ENCODE data around the gene STARD13. TPM values are rescaled to one million over a fixed set of nuclear protein-coding genes. Genes with fewer than 3 reads are reported as not detected.
A peak's percentile ranks its signal among the peaks of the same experiment; 100 is the strongest.

The STARD13 gene
- total RNA-seq, 1 experiment from 2014 or later = 2.1 TPM

- Histone ChIP-seq H2BK12ac (ENCODE audit: insufficient read length, low read depth, low read length) (no peak overlapping the region), H3K18ac (ENCODE audit: insufficient read length, low read depth, low read length) (no peak overlapping the region), H3K14ac (ENCODE audit: insufficient read depth, low read length) (no peak overlapping the region), H3K4me1 (ENCODE audit: insufficient read depth, low read length) (peaks cover 7% of the 10 kb centered on the region; the same call in 1 of the 2 replicates), H2AFZ (ENCODE audit: low read length) (no peak overlapping the region), H3K79me1 (ENCODE audit: insufficient read depth, low read depth, low read length, poor library complexity, severe bottlenecking) (no peaks in the 10 kb centered on the region), H4K91ac (ENCODE audit: insufficient read length, low read depth, low read length) (no peak overlapping the region), H2AK5ac (ENCODE audit: insufficient read length, low read length) (no peak overlapping the region), H3T11ph (ENCODE audit: low read length) (no peak overlapping the region), H3K4me2 (ENCODE audit: insufficient read depth, insufficient read length, low read length) (no peak overlapping the region), H2BK120ac (ENCODE audit: low read depth, low read length, poor library complexity, severe bottlenecking) (no peak overlapping the region), H4K20me1 (ENCODE audit: control insufficient read depth, insufficient read depth, insufficient read length) (no peaks in the 10 kb centered on the region), H3K23ac (ENCODE audit: insufficient read length, low read depth, low read length) (no peak overlapping the region), H2BK5ac (ENCODE audit: insufficient read length, low read length) (no peak overlapping the region), H4K8ac (replicated peaks; ENCODE audit: insufficient read length, low read depth, low read length) (no peak overlapping the region), H4K5ac (ENCODE audit: insufficient read length, low read depth, low read length) (no peak overlapping the region), H3K23me2 (ENCODE audit: insufficient read length, low read depth, low read length, poor library complexity, severe bottlenecking) (no peaks in the 10 kb centered on the region), H3K4ac (ENCODE audit: low read depth, low read length) (no peak overlapping the region), H3K27me3 (ENCODE audit: insufficient read depth, low read length) (no peaks in the 10 kb centered on the region), H3K9me3 (ENCODE audit: control insufficient read depth, low read depth, low read length) (no peaks in the 10 kb centered on the region), H3K9ac (ENCODE audit: extremely low read depth, insufficient read length, low read length) (no peak overlapping the region), H2BK20ac (ENCODE audit: low read depth, low read length, poor library complexity, severe bottlenecking) (no peak overlapping the region), H2BK15ac (ENCODE audit: low read depth, low read length) (no peak overlapping the region), H3K79me2 (ENCODE audit: insufficient read depth, low read length) (no peaks in the 10 kb centered on the region), H3K56ac (ENCODE audit: insufficient read length, low read depth, low read length) (no peak overlapping the region), H3K27ac (ENCODE audit: insufficient read length, low read depth, low read length) (no peak overlapping the region)
- Mint-ChIP-seq H3K27me3 (ENCODE audit: low read depth) (peaks cover 2% of the 10 kb centered on the region), H3K4me3 (no peak overlapping the region), H3K36me3 (ENCODE audit: insufficient read depth in 1 of 3, low read depth in 3 of 3) (no peaks in the 10 kb centered on the region), H3K9me3 (no peaks in the 10 kb centered on the region), H3K27ac (0 out of 7 replicates have a peak overlapping the region, but pooled peaks of 1 of the 3 experiments have one; percentile 44), H3K4me1 (peaks cover 12 to 18% of the 10 kb centered on the region in 2 experiments)
- no peak for TF ChIP-seq CTCF (conservative IDR thresholded peaks at IDR 0.05)
- no CpG with 5 or more reads among the region's 7 CpGs for WGBS (ENCODE audit: extremely low coverage, insufficient read length, low lambda C conversion rate)
- no peak for DNase-seq
Measured at GRCh38 chr13:33334831-33335230, 49.3 kb upstream of the STARD13 start.

Measured in H9 (cell line).